Hepatocyte (in vitro differentiated cells): ENCODE results near the gene FRMD7. TPM values are rescaled to one million over a fixed set of nuclear protein-coding genes. Genes with fewer than 3 reads are reported as not detected.

ENCODE experiments used
- DNase-seq: peaks from one replicate; pipeline ENCODE4 v3.0.0-alpha.2; 2016; ENCODE audit warnings: low spot score
- H2AFZ ChIP-seq: fragments of 200-600 bp; sonication (generic); 2 replicates; pipeline ENCODE4 v1.6.0; 2016; ENCODE audit warnings: antibody characterized with exemption, mild to moderate bottlenecking
- H3K27ac ChIP-seq: fragments of 200-600 bp; sonication (generic); 2 replicates; pipeline ENCODE4 v1.5.1; 2016; ENCODE audit warnings: mild to moderate bottlenecking
- H3K27me3 ChIP-seq: fragments of 200-600 bp; sonication (generic); 2 replicates; pipeline ENCODE4 v1.6.1; 2016
- H3K36me3 ChIP-seq: fragments of 200-600 bp; sonication (generic); replicated peaks from 2 replicates; pipeline ENCODE4 v1.5.1; 2016; ENCODE audit warnings: low read depth; ENCODE audit not compliant: insufficient read depth
- H3K4me1 ChIP-seq: fragments of 200-600 bp; sonication (generic); 2 replicates; pipeline ENCODE4 v1.5.1; 2016; ENCODE audit warnings: mild to moderate bottlenecking, moderate library complexity; ENCODE audit not compliant: insufficient read depth
- H3K4me2 ChIP-seq: fragments of 200-600 bp; sonication (generic); 2 replicates; pipeline ENCODE4 v1.6.0; 2016
- H3K4me3 ChIP-seq: fragments of 200-600 bp; sonication (generic); 2 replicates; pipeline ENCODE4 v1.5.1; 2016; ENCODE audit warnings: mild to moderate bottlenecking
- H3K79me2 ChIP-seq: fragments of 200-600 bp; sonication (generic); 2 replicates; pipeline ENCODE4 v1.6.0; 2017; ENCODE audit warnings: mild to moderate bottlenecking
- H3K9me2 ChIP-seq: fragments of 200-600 bp; sonication (generic); replicated peaks from 2 replicates; pipeline ENCODE4 v1.6.0; 2017; ENCODE audit warnings: mild to moderate bottlenecking; ENCODE audit not compliant: insufficient read depth
- H3K9me3 ChIP-seq: fragments of 200-600 bp; sonication (generic); 2 replicates; pipeline ENCODE4 v1.5.1; 2016; ENCODE audit warnings: low read depth, mild to moderate bottlenecking
- H4K20me1 ChIP-seq: fragments of 200-600 bp; sonication (generic); 2 replicates; pipeline ENCODE4 v1.6.0; 2016; ENCODE audit warnings: mild to moderate bottlenecking; ENCODE audit not compliant: insufficient read depth, poor library complexity, severe bottlenecking
- EZH2 ChIP-seq: fragments of 200-600 bp; sonication (generic); IDR thresholded peaks from 2 replicates; pipeline ENCODE4 v1.6.1; 2016; ENCODE audit warnings: antibody characterized with exemption, mild to moderate bottlenecking, borderline replicate concordance
- EZH2phosphoT487 ChIP-seq: fragments of 200-600 bp; sonication (generic); IDR thresholded peaks from one replicate; pipeline ENCODE4 v1.6.1; 2018; ENCODE audit warnings: antibody characterized with exemption, mild to moderate bottlenecking, low read depth, moderate library complexity; ENCODE audit not compliant: unreplicated experiment, severe bottlenecking
- WGBS: methylation state at CpG from one replicate; pipeline ENCODE4 v1.1.6; 2016; ENCODE audit warnings: low lambda C conversion rate; ENCODE audit errors: missing lambda C conversion rate; 5-methylcytosine and 5-hydroxymethylcytosine counted together
- polyA plus RNA-seq: library from polyadenylated mRNA; unstranded; fragments of >200 nt; fragmentation: Nextera tagmentation; extraction: Ambion mirVana; gene quantifications from 2 replicates; pipeline ENCODE4 v1.2.1, GENCODE V29; 2016
- total RNA-seq: library from RNA; depleted of rRNA; stranded (reverse); fragments of >200 nt; gene quantifications from 2 replicates; pipeline ENCODE4 v1.2.3, GENCODE V29; 2014
- TF ChIP-seq, protein P1 (sequence below): fragments of 200-600 bp; sonication (generic); IDR thresholded peaks from 2 replicates; pipeline ENCODE4 v1.5.1; 2016; ENCODE audit warnings: antibody characterized with exemption, mild to moderate bottlenecking; ENCODE audit not compliant: poor library complexity

The FRMD7 gene, protein sequence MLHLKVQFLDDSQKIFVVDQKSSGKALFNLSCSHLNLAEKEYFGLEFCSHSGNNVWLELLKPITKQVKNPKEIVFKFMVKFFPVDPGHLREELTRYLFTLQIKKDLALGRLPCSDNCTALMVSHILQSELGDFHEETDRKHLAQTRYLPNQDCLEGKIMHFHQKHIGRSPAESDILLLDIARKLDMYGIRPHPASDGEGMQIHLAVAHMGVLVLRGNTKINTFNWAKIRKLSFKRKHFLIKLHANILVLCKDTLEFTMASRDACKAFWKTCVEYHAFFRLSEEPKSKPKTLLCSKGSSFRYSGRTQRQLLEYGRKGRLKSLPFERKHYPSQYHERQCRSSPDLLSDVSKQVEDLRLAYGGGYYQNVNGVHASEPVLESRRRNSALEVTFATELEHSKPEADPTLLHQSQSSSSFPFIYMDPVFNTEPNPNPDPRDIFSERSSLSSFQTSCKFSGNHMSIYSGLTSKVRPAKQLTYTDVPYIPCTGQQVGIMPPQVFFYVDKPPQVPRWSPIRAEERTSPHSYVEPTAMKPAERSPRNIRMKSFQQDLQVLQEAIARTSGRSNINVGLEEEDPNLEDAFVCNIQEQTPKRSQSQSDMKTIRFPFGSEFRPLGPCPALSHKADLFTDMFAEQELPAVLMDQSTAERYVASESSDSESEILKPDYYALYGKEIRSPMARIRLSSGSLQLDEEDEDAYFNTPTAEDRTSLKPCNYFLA
- total RNA-seq = not detected in 2 replicates
- not detected in 2 replicates for polyA plus RNA-seq

DNA sequence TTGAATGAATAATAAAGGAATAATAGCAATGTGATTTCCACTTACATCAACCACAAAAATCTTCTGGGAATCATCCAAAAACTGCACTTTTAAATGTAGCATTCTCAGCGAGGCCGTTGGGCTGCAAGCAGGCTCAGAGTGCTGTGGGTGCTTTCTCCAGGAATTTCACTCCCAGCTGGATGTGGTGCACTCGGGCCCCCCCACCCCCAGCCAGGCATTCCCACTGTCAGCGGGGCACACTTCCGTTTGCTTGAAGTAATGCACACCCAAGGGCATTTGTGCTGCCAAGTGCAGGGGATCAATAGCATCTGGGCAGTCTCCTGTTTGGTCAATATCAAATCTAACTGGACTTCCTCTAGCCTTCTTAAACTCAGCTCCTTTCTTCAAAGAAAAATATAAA, at the start of gene FRMD7:
Gene FRMD7, minus strand, starts transcription at position 278 of the 400 bp plus-strand sequence. Its CDS starts 176 bp downstream, at position 102.
- H3K79me2 ChIP-seq = no peaks in the 10 kb centered on the region
- H3K4me3 ChIP-seq = no peak within 1 kb of the TSS
- no peaks in the 10 kb centered on the region for H3K27me3 ChIP-seq
- 47% methylated on average over 5 of the region's 5 CpGs for WGBS
- H3K4me2 ChIP-seq = no peak within 1 kb of the TSS
- H3K9me2 ChIP-seq = no peaks in the 10 kb centered on the region
- no peaks in the 10 kb centered on the region for H3K36me3 ChIP-seq
- TF ChIP-seq EZH2phosphoT487 = no peak
- TF ChIP-seq EZH2 = no peak
- TF ChIP-seq, protein P1, sequence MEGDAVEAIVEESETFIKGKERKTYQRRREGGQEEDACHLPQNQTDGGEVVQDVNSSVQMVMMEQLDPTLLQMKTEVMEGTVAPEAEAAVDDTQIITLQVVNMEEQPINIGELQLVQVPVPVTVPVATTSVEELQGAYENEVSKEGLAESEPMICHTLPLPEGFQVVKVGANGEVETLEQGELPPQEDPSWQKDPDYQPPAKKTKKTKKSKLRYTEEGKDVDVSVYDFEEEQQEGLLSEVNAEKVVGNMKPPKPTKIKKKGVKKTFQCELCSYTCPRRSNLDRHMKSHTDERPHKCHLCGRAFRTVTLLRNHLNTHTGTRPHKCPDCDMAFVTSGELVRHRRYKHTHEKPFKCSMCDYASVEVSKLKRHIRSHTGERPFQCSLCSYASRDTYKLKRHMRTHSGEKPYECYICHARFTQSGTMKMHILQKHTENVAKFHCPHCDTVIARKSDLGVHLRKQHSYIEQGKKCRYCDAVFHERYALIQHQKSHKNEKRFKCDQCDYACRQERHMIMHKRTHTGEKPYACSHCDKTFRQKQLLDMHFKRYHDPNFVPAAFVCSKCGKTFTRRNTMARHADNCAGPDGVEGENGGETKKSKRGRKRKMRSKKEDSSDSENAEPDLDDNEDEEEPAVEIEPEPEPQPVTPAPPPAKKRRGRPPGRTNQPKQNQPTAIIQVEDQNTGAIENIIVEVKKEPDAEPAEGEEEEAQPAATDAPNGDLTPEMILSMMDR = no peak
- no peak within 1 kb of the TSS for H3K27ac ChIP-seq
- DNase-seq = no peak
- H3K4me1 ChIP-seq = no peaks in the 10 kb centered on the region
- no peaks in the 10 kb centered on the region for H4K20me1 ChIP-seq
- H3K9me3 ChIP-seq = no peaks in the 10 kb centered on the region
- H2AFZ ChIP-seq = no peak within 1 kb of the TSS

DNA sequence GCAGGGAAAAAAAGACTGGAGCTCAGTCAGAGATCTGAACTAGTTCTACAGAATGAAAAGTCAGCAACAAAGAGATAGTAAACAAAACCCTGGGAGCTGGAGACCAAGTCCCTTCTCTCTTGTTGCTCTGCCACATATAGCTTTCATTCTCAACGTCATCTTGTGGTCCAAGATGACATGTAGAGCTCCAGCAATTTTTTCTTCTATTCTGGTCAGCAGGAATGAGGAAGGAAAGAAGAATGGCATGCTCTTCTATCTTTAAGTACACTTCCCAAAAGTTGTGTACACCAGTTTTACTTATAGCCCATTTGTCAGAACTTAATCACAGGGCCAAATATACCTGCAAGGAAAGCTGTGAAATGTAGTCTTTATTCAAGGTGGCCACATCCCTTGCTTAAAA, 45.8 kb upstream of the FRMD7 start:
- no peaks in the 10 kb centered on the region for H3K79me2 ChIP-seq
- H2AFZ ChIP-seq = no peak overlapping the region
- TF ChIP-seq EZH2phosphoT487 (no peak), EZH2 (no peak)
- TF ChIP-seq, protein P1 = no peak
- no peaks in the 10 kb centered on the region for H3K9me2 ChIP-seq
- no peak overlapping the region for H3K4me2 ChIP-seq
- H3K4me3 ChIP-seq = no peak overlapping the region
- H3K9me3 ChIP-seq = no peaks in the 10 kb centered on the region
- no peaks in the 10 kb centered on the region for H3K4me1 ChIP-seq
- no peak overlapping the region for H3K27ac ChIP-seq
- H4K20me1 ChIP-seq = no peaks in the 10 kb centered on the region
- whole genome bisulfite sequencing = 45% methylated on average over 1 of the region's 1 CpG
- DNase-seq = no peak
- H3K36me3 ChIP-seq = no peaks in the 10 kb centered on the region
- H3K27me3 ChIP-seq = no peaks in the 10 kb centered on the region

DNA sequence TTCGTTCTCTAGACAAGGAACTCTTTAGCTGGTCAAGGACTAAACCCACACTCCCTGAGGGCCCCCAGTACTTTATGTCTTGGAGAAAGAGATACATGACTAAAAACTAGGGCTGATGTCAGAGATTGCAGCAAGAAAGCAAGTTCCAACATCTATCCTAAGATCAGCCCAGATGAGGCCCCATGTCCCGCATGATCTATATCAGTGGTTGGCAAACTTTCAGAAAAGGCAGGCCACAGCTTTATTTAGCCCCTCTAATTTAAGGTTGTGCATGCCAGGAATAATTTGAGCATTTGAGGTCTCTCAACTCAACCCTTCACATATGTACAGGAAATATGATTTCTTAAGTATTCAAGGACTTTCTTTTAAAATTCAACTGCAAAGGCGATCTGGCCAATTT, 44.1 kb upstream of the FRMD7 start:
- no peak for DNase-seq
- Histone ChIP-seq H3K27me3 (no peaks in the 10 kb centered on the region), H2AFZ (no peak overlapping the region), H3K27ac (no peak overlapping the region), H3K36me3 (no peaks in the 10 kb centered on the region), H3K4me1 (no peaks in the 10 kb centered on the region), H3K4me3 (no peak overlapping the region), H3K79me2 (no peaks in the 10 kb centered on the region), H3K4me2 (no peak overlapping the region), H3K9me3 (no peaks in the 10 kb centered on the region), H4K20me1 (no peaks in the 10 kb centered on the region), H3K9me2 (no peaks in the 10 kb centered on the region)
- 72% methylated on average over 3 of the region's 3 CpGs for WGBS
- TF ChIP-seq, protein P1 = no peak
- TF ChIP-seq EZH2phosphoT487 (no peak), EZH2 (no peak)
